SK-N-SH treated with all-trans-retinoic acid at 6 μM for 48 hours (cell line): ENCODE data around the gene SCPEP1.

Source experiments
- ARNTL ChIP-seq: fragments of 450-650 bp; formaldehyde crosslinking; IDR thresholded peaks from 2 replicates; pipeline ENCODE4 v1.5.0; 2020; ENCODE audit warnings: low read depth, mild to moderate bottlenecking, moderate library complexity, borderline replicate concordance
- CREB5 ChIP-seq: fragments of 250-450 bp; sonication (Bioruptor Pico); IDR thresholded peaks from 2 replicates; pipeline ENCODE4 v1.5.1; 2020; ENCODE audit warnings: low read depth, mild to moderate bottlenecking, moderate library complexity
- CSDC2 ChIP-seq: fragments of 250-450 bp; sonication (Bioruptor Pico); IDR thresholded peaks from 2 replicates; pipeline ENCODE4 v1.5.0; 2020; ENCODE audit warnings: mild to moderate bottlenecking, moderate library complexity
- ISL1 ChIP-seq: fragments of 250-450 bp; sonication (Bioruptor Pico); IDR thresholded peaks from 2 replicates; pipeline ENCODE4 v2.1.2; 2022; ENCODE audit warnings: mild to moderate bottlenecking, moderate library complexity
- PATZ1 ChIP-seq: fragments of 250-450 bp; sonication (Bioruptor Pico); IDR thresholded peaks from 2 replicates; pipeline ENCODE4 v1.8.0; 2020; ENCODE audit warnings: mild to moderate bottlenecking, moderate library complexity, borderline replicate concordance
- RARB ChIP-seq: fragments of 250-450 bp; sonication (Bioruptor Pico); IDR thresholded peaks from 2 replicates; pipeline ENCODE4 v1.8.0; 2021; ENCODE audit warnings: mild to moderate bottlenecking, moderate library complexity
- TOX ChIP-seq: fragments of 250-450 bp; sonication (Bioruptor Pico); IDR thresholded peaks from 2 replicates; pipeline ENCODE4 v1.8.0; 2021; ENCODE audit warnings: mild to moderate bottlenecking, moderate library complexity, borderline replicate concordance
- TSHZ2 ChIP-seq: fragments of 250-450 bp; sonication (Bioruptor Pico); IDR thresholded peaks from 2 replicates; pipeline ENCODE4 v1.5.0; 2020; ENCODE audit warnings: mild to moderate bottlenecking, moderate library complexity
- ZFP30 ChIP-seq: fragments of 450-650 bp; formaldehyde crosslinking; IDR thresholded peaks from 2 replicates; pipeline ENCODE4 v1.5.0; 2022; ENCODE audit warnings: mild to moderate bottlenecking, moderate library complexity
- ZNF8 ChIP-seq: fragments of 450-650 bp; formaldehyde crosslinking; IDR thresholded peaks from 2 replicates; pipeline ENCODE4 v1.5.0; 2020; ENCODE audit warnings: mild to moderate bottlenecking, moderate library complexity

GRCh38 chr17:56978441-56979090 is 635 bp downstream of the SCPEP1 start:
- TF ChIP-seq TSHZ2 (no peak), RARB (CRISPR knock-in tag) (no peak), ARNTL (CRISPR knock-in tag) (no peak), TOX (no peak), PATZ1 (CRISPR knock-in tag) (no peak), CSDC2 (CRISPR knock-in tag) (no peak), ISL1 (CRISPR knock-in tag) (no peak), CREB5 (CRISPR knock-in tag) (no peak), ZNF8 (CRISPR knock-in tag) (no peak), ZFP30 (CRISPR knock-in tag) (no peak)
